ENCODE results near the gene ZNF511. TPM values are rescaled to one million over a fixed set of nuclear protein-coding genes. Genes with fewer than 3 reads are reported as not detected.

Gene ZNF511
- total and polyA plus RNA-seq, 2 experiments from 2014 or later: 12.6 to 59.5 TPM

GRCh38 chr10:133281084-133281483 lies 27.6 kb upstream of the ZNF511 start:
- Histone ChIP-seq H3K79me2 (ENCODE audit: insufficient read depth) (no peaks in the 10 kb centered on the region), H3K4me3 (no peak overlapping the region), H3K27ac (no peak overlapping the region), H2AFZ (no peak overlapping the region), H3K4me1 (ENCODE audit: insufficient read depth) (no peaks in the 10 kb centered on the region), H3K36me3 (ENCODE audit: low read depth) (peaks cover 5% of the 10 kb centered on the region; the same call in 1 of the 2 replicates), H4K20me1 (ENCODE audit: insufficient read depth) (no peaks in the 10 kb centered on the region), H3K9me2 (ENCODE audit: insufficient read depth) (no peaks in the 10 kb centered on the region), H3K27me3 (replicated peaks; ENCODE audit: insufficient read depth) (no peaks in the 10 kb centered on the region), H3F3A (ENCODE audit: insufficient read depth) (no peaks in the 10 kb centered on the region), H3K9ac (no peak overlapping the region), H3K9me3 (ENCODE audit: low read depth) (no peaks in the 10 kb centered on the region), H3K4me2 (ENCODE audit: unreplicated experiment) (no peak overlapping the region)
- DNase-seq: no peak
- TF ChIP-seq EZH2phosphoT487 (IDR thresholded peaks at IDR 0.05; ENCODE audit: insufficient read depth, low read depth) (no peak), EZH2 (IDR thresholded peaks at IDR 0.05; ENCODE audit: insufficient read depth, poor library complexity, severe bottlenecking) (no peak)
- WGBS, 2 experiments (ENCODE audit: low coverage in 1 of 2, low lambda C conversion rate in 2 of 2, missing lambda C conversion rate in 2 of 2): 91 to 96% methylated on average over 11 to 14 of the region's 15 CpGs
- in situ Hi-C loops (cut with MboI): no loop called here

GRCh38 chr10:133281628-133282372 lies 26.9 kb upstream of the ZNF511 start:
- Histone ChIP-seq H4K20me1 (ENCODE audit: insufficient read depth) (peaks cover 2% of the 10 kb centered on the region; the same call in 1 of the 2 replicates), H3K27me3 (replicated peaks; ENCODE audit: insufficient read depth) (no peaks in the 10 kb centered on the region), H2AFZ (no peak overlapping the region), H3K4me2 (ENCODE audit: unreplicated experiment) (no peak overlapping the region), H3K27ac (no peak overlapping the region), H3K4me3 (no peak overlapping the region), H3K9ac (no peak overlapping the region), H3K9me3 (ENCODE audit: low read depth) (no peaks in the 10 kb centered on the region), H3K79me2 (ENCODE audit: insufficient read depth) (peaks cover 4% of the 10 kb centered on the region; the same call in 1 of the 2 replicates), H3K9me2 (ENCODE audit: insufficient read depth) (no peaks in the 10 kb centered on the region), H3K4me1 (ENCODE audit: insufficient read depth) (no peaks in the 10 kb centered on the region), H3F3A (ENCODE audit: insufficient read depth) (no peaks in the 10 kb centered on the region), H3K36me3 (ENCODE audit: low read depth) (peaks cover 12% of the 10 kb centered on the region; the same call in 1 of the 2 replicates)
- 91 to 93% methylated on average over 33 to 38 of the region's 38 CpGs for WGBS, 2 experiments (ENCODE audit: low coverage in 1 of 2, low lambda C conversion rate in 2 of 2, missing lambda C conversion rate in 2 of 2)
- in situ Hi-C loops (cut with MboI): no loop called here
- no peak for DNase-seq
- TF ChIP-seq EZH2phosphoT487 (IDR thresholded peaks at IDR 0.05; ENCODE audit: insufficient read depth, low read depth): no peak
- TF ChIP-seq EZH2 (IDR thresholded peaks at IDR 0.05; ENCODE audit: insufficient read depth, poor library complexity, severe bottlenecking): no peak

GRCh38 chr10:133282846-133283390 lies 25.8 kb upstream of the ZNF511 start:
- H3K4me3 ChIP-seq: no peak overlapping the region
- H3K27me3 ChIP-seq (replicated peaks; ENCODE audit: insufficient read depth): no peaks in the 10 kb centered on the region
- DNase-seq: no peak
- WGBS, 2 experiments (ENCODE audit: low coverage in 1 of 2, low lambda C conversion rate in 2 of 2, missing lambda C conversion rate in 2 of 2): 79 to 88% methylated on average over 11 to 24 of the region's 24 CpGs
- no peak overlapping the region for H3K9ac ChIP-seq
- H3K79me2 ChIP-seq (ENCODE audit: insufficient read depth): peaks cover 4% of the 10 kb centered on the region; the same call in 1 of the 2 replicates
- H3F3A ChIP-seq (ENCODE audit: insufficient read depth): no peaks in the 10 kb centered on the region
- in situ Hi-C loops (cut with MboI): no loop called here
- TF ChIP-seq EZH2phosphoT487 (IDR thresholded peaks at IDR 0.05; ENCODE audit: insufficient read depth, low read depth) (no peak), EZH2 (IDR thresholded peaks at IDR 0.05; ENCODE audit: insufficient read depth, poor library complexity, severe bottlenecking) (no peak)
- H3K4me2 ChIP-seq (ENCODE audit: unreplicated experiment): no peak overlapping the region
- peaks cover 3% of the 10 kb centered on the region; the same call in 1 of the 2 replicates for H4K20me1 ChIP-seq (ENCODE audit: insufficient read depth)
- no peak overlapping the region for H2AFZ ChIP-seq
- no peaks in the 10 kb centered on the region for H3K9me2 ChIP-seq (ENCODE audit: insufficient read depth)
- peaks cover 18% of the 10 kb centered on the region; the same call in 1 of the 2 replicates for H3K36me3 ChIP-seq (ENCODE audit: low read depth)
- no peaks in the 10 kb centered on the region for H3K9me3 ChIP-seq (ENCODE audit: low read depth)
- no peaks in the 10 kb centered on the region for H3K4me1 ChIP-seq (ENCODE audit: insufficient read depth)
- H3K27ac ChIP-seq: no peak overlapping the region

GRCh38 chr10:133283931-133284330 lies 24.8 kb upstream of the ZNF511 start:
- Histone ChIP-seq H3K4me3 (no peak overlapping the region), H3K27me3 (replicated peaks; ENCODE audit: insufficient read depth) (no peaks in the 10 kb centered on the region), H3K9me2 (ENCODE audit: insufficient read depth) (no peaks in the 10 kb centered on the region), H3K27ac (no peak overlapping the region), H4K20me1 (ENCODE audit: insufficient read depth) (peaks cover 3% of the 10 kb centered on the region; the same call in 1 of the 2 replicates), H3K79me2 (ENCODE audit: insufficient read depth) (peaks cover 4% of the 10 kb centered on the region; the same call in 1 of the 2 replicates), H3F3A (ENCODE audit: insufficient read depth) (no peaks in the 10 kb centered on the region), H3K9ac (no peak overlapping the region), H3K4me1 (ENCODE audit: insufficient read depth) (no peaks in the 10 kb centered on the region), H3K9me3 (ENCODE audit: low read depth) (no peaks in the 10 kb centered on the region), H3K36me3 (ENCODE audit: low read depth) (peaks cover 19% of the 10 kb centered on the region; the same call in 1 of the 2 replicates), H3K4me2 (ENCODE audit: unreplicated experiment) (no peak overlapping the region), H2AFZ (no peak overlapping the region)
- 94 to 96% methylated on average over 22 to 24 of the region's 24 CpGs for WGBS, 2 experiments (ENCODE audit: low coverage in 1 of 2, low lambda C conversion rate in 2 of 2, missing lambda C conversion rate in 2 of 2)
- DNase-seq: no peak
- no peak for TF ChIP-seq EZH2 (IDR thresholded peaks at IDR 0.05; ENCODE audit: insufficient read depth, poor library complexity, severe bottlenecking)
- in situ Hi-C loops (cut with MboI): no loop called here

All from GM23248 (cell line).